Breast epithelium (tissue), 4 donors: ENCODE data around the gene RPL36AL. TPM values are rescaled to one million over a fixed set of nuclear protein-coding genes. Genes with fewer than 3 reads are reported as not detected.

Experiments
- DNase-seq, 2 donors: peaks; one replicate each; pipeline ENCODE4 v3.0.0-alpha.2; 2019; ENCODE audit warnings: low spot score in 2 of 2
- H3K27ac ChIP-seq, 2 donors: fragments of 200-600 bp; sonication (generic) in 1 of 2; one replicate each; pipeline ENCODE4 v1.5.1; 2016 to 2019; ENCODE audit warnings: mild to moderate bottlenecking in 1 of 2
- H3K27me3 ChIP-seq, 2 donors: fragments of 200-600 bp; sonication (generic) in 1 of 2; one replicate each; pipeline versions ENCODE4 v1.5.1 to v1.6.0; 2017 to 2019; ENCODE audit warnings: control low read depth in 1 of 2, mild to moderate bottlenecking in 1 of 2
- H3K36me3 ChIP-seq: fragments of 200-600 bp; one replicate; pipeline ENCODE4 v1.5.1; 2019
- H3K4me1 ChIP-seq, 2 donors: fragments of 200-600 bp; sonication (generic); one replicate each; pipeline ENCODE4 v1.5.1; 2016 to 2019; ENCODE audit warnings: control low read depth in 1 of 2
- H3K4me3 ChIP-seq, 3 donors: fragments of 200-600 bp; sonication (generic); 1 replicate in 2 of 3; 2 replicates in 1 of 3; pipeline ENCODE4 v1.5.1; 2016 to 2019; ENCODE audit warnings: mild to moderate bottlenecking in 3 of 3, moderate library complexity in 2 of 3
- H3K9me3 ChIP-seq, 2 donors: fragments of 200-600 bp; sonication (generic) in 1 of 2; one replicate each; pipeline ENCODE4 v1.5.1; 2016 to 2019; ENCODE audit warnings: control low read depth in 1 of 2
- CTCF ChIP-seq, 3 donors: fragments of 450-650 bp; IDR thresholded peaks; one replicate each; pipeline ENCODE4 v1.5.1; 2016 to 2017; ENCODE audit warnings: antibody characterized with exemption in 3 of 3, mild to moderate bottlenecking in 3 of 3, moderate library complexity in 3 of 3
- POLR2A ChIP-seq: fragments of 450-650 bp; IDR thresholded peaks from one replicate; pipeline ENCODE4 v1.6.1; 2016; ENCODE audit warnings: antibody characterized with exemption, mild to moderate bottlenecking, moderate library complexity
- POLR2AphosphoS5 ChIP-seq, 3 donors: sonication (generic); formaldehyde crosslinking; IDR thresholded peaks; one replicate each; pipeline ENCODE4 v1.6.1; 2017; ENCODE audit warnings: antibody characterized with exemption in 3 of 3
- intact Hi-C: fragments of 100-400 bp; cut with DNase I; formaldehyde crosslinking; loops from one replicate; pipeline ENCODE4 v1.15.1; 2023; ENCODE audit warnings: low total_unique reads
- total RNA-seq, 3 donors: library from RNA; depleted of rRNA; stranded (reverse); fragments of >200 nt; gene quantifications; one replicate each; pipeline ENCODE4 v1.1.0, GENCODE V29; 2016

RPL36AL gene
- total RNA-seq, 3 donors from 2014 or later = 161 to 303 (median 269) TPM

- intact Hi-C loops = no loop called here
Measured at GRCh38 chr14:49598485-49599300, 21.7 kb downstream of the RPL36AL start, which contains the start of gene LRR1. Gene LRR1, plus strand, starts transcription at chr14:49598940. Its CDS starts 81 bp downstream, at chr14:49599021.

GRCh38 chr14:49598189-49598484 is 22.3 kb downstream of the RPL36AL start:
- Histone ChIP-seq H3K4me1 (no peaks in the 10 kb centered on the region), H3K4me3 (peak overlapping the region; percentile 72 to 77 (median 74)), H3K36me3 (no peaks in the 10 kb centered on the region), H3K9me3 (no peaks in the 10 kb centered on the region), H3K27me3 (no peaks in the 10 kb centered on the region), H3K27ac (peak overlapping the region; percentile 96 to 98)
- intact Hi-C loops = no loop called here
- DNase-seq = no peak
- TF ChIP-seq CTCF (IDR thresholded peaks at IDR 0.05) (no peak), POLR2AphosphoS5 (IDR thresholded peaks at IDR 0.05) (no peak), POLR2A (no peak)

More at GRCh38 chr14:49598485-49599300, 21.7 kb downstream of the RPL36AL start, which contains the start of gene LRR1:
- peak within 1 kb of the TSS; percentile 72 to 77 (median 74) for H3K4me3 ChIP-seq
- TF ChIP-seq CTCF (IDR thresholded peaks at IDR 0.05) (peak in 1 of 3 donors; percentile 7), POLR2AphosphoS5 (IDR thresholded peaks at IDR 0.05) (peak; percentile 61 to 80 (median 73)), POLR2A (no peak)
- peak; percentile 79 to 84 for DNase-seq
- peak within 1 kb of the TSS; percentile 96 to 98 for H3K27ac ChIP-seq
- H3K36me3 ChIP-seq = no peaks in the 10 kb centered on the region
- H3K4me1 ChIP-seq = no peaks in the 10 kb centered on the region
- H3K27me3 ChIP-seq = no peaks in the 10 kb centered on the region
- H3K9me3 ChIP-seq = no peaks in the 10 kb centered on the region

GRCh38 chr14:49594347-49595091 is 25.9 kb downstream of the RPL36AL start:
- Histone ChIP-seq H3K9me3 (no peaks in the 10 kb centered on the region), H3K27me3 (no peaks in the 10 kb centered on the region), H3K36me3 (no peaks in the 10 kb centered on the region), H3K27ac (no peak overlapping the region), H3K4me1 (no peaks in the 10 kb centered on the region), H3K4me3 (no peak overlapping the region)
- DNase-seq = no peak
- TF ChIP-seq POLR2A = no peak
- TF ChIP-seq CTCF (IDR thresholded peaks at IDR 0.05) = no peak
- TF ChIP-seq POLR2AphosphoS5 (IDR thresholded peaks at IDR 0.05) = no peak
- intact Hi-C loops = no loop called here

- Histone ChIP-seq H3K27me3 (no peaks in the 10 kb centered on the region), H3K27ac (no peak overlapping the region), H3K36me3 (no peaks in the 10 kb centered on the region), H3K4me3 (no peak overlapping the region), H3K4me1 (no peaks in the 10 kb centered on the region), H3K9me3 (no peaks in the 10 kb centered on the region)
- intact Hi-C loops = no loop called here
- DNase-seq = no peak
- TF ChIP-seq CTCF (IDR thresholded peaks at IDR 0.05) = no peak
- no peak for TF ChIP-seq POLR2AphosphoS5 (IDR thresholded peaks at IDR 0.05)
- no peak for TF ChIP-seq POLR2A
Measured at GRCh38 chr14:49593016-49593415, 27.4 kb downstream of the RPL36AL start.

GRCh38 chr14:49589387-49589786 is 31.0 kb downstream of the RPL36AL start:
- Histone ChIP-seq H3K9me3 (no peaks in the 10 kb centered on the region), H3K4me1 (peaks cover 0 to under 1% of the 10 kb centered on the region in 2 donors), H3K27ac (no peak overlapping the region), H3K36me3 (no peaks in the 10 kb centered on the region), H3K27me3 (no peaks in the 10 kb centered on the region), H3K4me3 (no peak overlapping the region)
- TF ChIP-seq CTCF (IDR thresholded peaks at IDR 0.05) (no peak), POLR2AphosphoS5 (IDR thresholded peaks at IDR 0.05) (no peak), POLR2A (no peak)
- intact Hi-C loops = no loop called here
- DNase-seq = no peak
